Right forelimb (tissue), 1 donor: Measurements from ENCODE around the gene ESRRA.
"Not testable (repeated sequence)": the region's sequence is repeated elsewhere in the genome, so short reads cannot be mapped to it uniquely, and the experiment has no call there.

ENCODE experiments used
- DNase-seq: peaks from one replicate; pipeline ENCODE4 v3.0.0-alpha.2; 2018

Gene ESRRA

GRCh38 chr11:64292460-64293254, 12.7 kb upstream of the ESRRA start:
- no peak for DNase-seq

DNA sequence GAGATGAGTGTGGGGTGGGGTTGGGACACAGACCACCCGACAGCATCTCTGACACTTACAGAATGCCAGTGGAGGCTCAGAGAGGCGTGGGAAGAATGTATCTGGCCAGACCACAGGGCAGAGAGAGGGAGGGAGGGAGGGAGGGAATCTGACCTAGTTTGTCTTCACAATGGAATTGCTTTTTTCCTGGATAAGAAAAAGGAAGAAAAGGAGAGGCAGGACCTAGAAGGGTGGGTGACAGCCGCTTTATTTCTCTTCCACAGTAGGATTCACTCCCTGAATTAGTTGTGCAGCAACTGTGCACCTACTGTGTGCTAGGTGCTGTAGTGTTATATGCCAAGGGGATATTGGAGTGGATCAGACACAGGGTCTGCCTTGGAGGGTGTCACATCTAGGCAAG, 10.6 kb upstream of the ESRRA start:
- DNase-seq, result no peak

DNA sequence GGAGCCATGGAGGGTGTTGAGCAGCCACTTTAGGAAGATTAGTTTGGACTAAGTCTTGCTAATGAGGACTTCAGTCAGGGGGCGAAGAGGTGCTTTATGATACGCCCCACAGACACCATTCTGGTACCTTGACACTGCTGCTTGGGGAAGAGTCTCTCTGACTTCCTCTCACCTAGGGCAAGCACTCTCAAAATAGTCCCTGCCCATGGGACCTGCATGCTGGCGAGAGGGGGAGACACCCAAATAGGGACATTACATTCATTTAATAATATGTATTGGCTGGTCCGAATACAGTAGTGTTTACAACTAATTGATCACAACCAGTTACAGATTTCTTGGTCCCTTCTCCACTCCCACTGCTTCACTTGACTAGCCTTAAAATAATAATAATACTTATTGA, 9.6 kb upstream of the ESRRA start:
- no peak for DNase-seq

DNA sequence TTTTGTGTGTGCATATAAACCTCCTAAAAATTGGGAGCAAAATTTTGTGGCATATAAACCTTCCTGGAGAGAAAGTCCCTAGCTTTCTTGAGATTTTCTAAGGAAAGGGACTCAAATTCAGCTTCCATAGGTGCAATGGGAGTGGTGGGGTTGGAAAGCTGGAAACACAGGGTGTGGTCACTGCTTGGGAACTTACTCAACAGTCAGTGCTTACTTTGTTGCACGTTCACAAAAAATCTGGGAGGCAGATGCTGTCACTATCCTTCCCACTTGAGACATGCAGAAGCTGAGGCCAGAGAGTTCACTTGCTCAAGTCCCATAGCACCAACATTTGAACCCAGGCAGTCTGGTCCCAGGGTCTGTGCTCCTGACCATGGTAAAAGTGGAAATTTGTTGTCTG, 9.1 kb upstream of the ESRRA start:
- no peak for DNase-seq

DNA sequence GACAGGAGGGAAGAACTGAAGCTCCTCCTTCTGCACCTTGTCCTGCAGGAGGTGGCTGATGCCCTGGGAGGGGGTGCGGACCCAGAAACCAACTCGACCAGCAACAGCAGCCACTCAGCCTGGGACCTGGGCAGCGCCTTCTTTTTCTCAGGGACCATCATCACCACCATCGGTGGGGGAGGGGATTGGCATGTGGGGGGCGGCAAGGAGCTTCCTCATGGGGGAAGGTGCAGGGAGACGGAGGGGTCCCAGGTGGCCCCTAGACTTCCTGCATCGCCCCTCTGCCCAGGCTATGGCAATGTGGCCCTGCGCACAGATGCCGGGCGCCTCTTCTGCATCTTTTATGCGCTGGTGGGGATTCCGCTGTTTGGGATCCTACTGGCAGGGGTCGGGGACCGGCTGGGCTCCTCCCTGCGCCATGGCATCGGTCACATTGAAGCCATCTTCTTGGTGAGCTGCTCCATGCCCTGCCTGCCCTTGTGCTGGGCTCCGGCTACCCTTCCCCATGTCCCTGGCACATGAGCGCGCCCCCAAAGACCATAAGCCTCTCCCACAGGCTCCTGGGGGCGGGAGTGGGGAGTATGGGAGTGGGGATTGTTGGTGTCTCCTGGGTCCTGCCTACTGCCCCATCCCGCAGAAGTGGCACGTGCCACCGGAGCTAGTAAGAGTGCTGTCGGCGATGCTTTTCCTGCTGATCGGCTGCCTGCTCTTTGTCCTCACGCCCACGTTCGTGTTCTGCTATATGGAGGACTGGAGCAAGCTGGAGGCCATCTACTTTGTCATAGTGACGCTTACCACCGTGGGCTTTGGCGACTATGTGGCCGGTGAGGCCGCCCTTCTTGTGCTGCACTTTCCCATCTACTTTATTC, 8.3 kb upstream of the ESRRA start:
- no peak for DNase-seq

- no peak for DNase-seq
Observed at GRCh38 chr11:64297699-64298358, 7.5 kb upstream of the ESRRA start.

GRCh38 chr11:64298966-64299846, 6.1 kb upstream of the ESRRA start:
- DNase-seq, result peak; percentile 78

GRCh38 chr11:64299847-64300648, 5.3 kb upstream of the ESRRA start, which contains the start of gene CATSPERZ:
CATSPERZ (plus strand) TSS chr11:64300358; CDS start chr11:64300411, 53 bp downstream.
- no peak for DNase-seq

DNA sequence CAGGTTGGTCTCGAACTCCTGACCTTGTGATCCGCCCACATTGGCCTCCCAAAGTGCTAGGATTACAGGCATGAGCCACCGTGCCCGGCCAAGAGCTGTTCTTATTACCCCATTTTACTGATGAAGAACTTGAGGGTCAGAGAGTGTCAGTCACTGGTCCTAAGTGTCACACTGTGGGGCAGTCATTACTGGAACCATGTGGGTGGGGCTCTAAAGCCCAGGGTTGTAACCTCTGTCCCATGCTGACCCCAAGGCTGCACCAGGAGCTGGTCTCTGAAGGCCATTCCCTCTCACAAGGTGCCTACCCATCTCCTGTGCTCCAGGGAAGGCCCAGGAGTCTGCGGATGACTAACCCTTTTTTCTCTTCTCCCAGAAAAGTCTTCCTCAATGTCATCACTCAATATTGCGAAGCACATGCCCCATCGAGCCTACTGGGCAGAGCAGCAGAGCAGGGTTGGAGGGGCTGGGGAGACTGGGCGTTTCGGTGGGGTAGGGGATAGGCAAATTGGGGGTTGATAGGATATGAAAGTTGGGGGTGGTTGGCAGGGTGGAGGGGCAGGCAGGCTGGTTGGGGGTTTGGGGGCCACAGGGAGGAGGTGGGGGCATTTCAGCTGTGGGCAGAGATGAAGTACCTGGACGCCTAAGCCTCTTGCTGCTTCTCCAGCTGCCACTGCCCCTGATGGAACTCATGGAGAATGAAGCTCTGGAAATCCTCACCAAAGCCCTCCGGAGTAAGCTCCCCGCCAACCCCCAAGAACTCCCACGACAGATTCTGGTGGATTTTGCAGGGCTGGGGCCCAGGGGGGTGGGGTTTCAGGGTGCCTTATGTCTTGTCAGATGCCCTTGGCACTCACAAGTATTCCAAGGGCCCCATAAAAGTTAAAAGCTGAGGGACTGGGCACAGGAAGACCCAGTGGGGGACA, 2.0 kb upstream of the ESRRA start:
- DNase-seq, result no peak

GRCh38 chr11:64304032-64304315, 1.4 kb upstream of the ESRRA start:
- DNase-seq, result no peak

DNA sequence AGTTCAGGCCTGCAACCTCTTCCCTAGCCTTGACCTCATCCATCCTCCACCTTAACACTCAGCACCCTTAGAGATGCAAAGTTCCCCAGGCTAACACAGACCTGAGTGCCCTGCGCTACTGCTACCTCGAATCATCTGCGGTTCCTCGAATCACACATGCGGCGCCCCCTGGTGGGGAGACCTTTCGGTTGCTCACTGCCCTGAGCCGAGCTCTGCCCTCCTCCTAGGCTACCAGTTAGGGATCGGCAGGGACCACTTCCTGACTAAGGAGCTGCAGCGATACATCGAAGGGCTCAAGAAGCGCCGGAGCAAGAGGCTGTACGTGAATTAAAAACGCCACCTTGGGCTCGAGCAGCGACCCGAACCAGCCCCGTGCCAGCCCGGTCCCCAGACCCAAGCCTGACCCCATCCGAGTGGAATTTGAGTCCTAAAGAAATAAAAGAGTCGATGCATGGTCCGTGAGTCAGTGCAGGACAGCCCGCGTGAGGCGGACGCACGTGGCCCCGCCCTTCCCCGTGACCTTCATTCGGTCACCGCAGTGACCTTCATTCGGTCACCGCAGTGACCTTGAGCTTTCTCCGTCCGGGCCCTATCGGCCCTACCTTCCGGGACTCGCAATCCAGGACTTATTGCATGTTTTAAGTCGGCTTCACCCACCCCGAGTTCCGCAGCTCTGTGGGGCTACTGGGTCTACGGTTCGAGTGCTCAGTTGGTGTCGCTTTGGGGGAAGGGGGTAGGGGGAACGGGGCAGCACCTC, 830 bp upstream of the ESRRA start:
- DNase-seq, result peak; percentile 90

- peak; percentile 76 for DNase-seq
Observed at GRCh38 chr11:64305691-64306562, 603 bp downstream of the ESRRA start.

- no peak for DNase-seq
Observed at GRCh38 chr11:64306563-64306875, 1.2 kb downstream of the ESRRA start.

GRCh38 chr11:64306876-64307622, 1.7 kb downstream of the ESRRA start:
- DNase-seq, result no peak

DNA sequence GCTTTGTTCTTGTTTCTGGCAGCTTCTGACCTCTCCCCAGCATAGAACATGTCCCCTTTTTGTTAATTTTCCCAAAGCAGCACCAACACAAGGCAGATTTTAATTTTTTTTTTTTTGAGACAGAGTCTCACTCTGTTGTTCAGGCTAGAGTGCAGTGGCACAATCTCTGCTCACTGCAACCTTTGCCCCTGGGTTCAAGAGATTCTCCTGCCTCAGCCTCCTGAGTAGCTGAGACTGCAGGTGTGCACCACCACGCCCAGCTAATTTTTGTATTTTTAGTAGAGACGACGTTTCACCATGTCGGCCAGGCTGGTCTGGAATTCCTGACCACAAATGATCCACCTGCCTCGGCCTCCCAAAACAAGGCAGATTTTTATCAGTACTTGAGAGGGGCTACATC, 2.5 kb downstream of the ESRRA start:
- not testable (repeated sequence) for DNase-seq

- no peak for DNase-seq
Observed at GRCh38 chr11:64312947-64313346, 7.6 kb downstream of the ESRRA start.

GRCh38 chr11:64313491-64314145, 8.3 kb downstream of the ESRRA start:
- no peak for DNase-seq
